ENCODE data around the gene FAM47C.
"Not testable (repeated sequence)": the region's sequence is repeated elsewhere in the genome, so short reads cannot be mapped to it uniquely, and the experiment has no call there.

Gene FAM47C

GRCh38 chrX:37008182-37008581 lies at the start of gene FAM47C:
TSS of gene FAM47C (plus strand) at chrX:37008366. CDS start at chrX:37008411, 45 bp downstream.
- not testable (repeated sequence) for DNase-seq

- no peak for DNase-seq
Measured at GRCh38 chrX:36961590-36961989, 46.6 kb upstream of the FAM47C start.

- DNase-seq: no peak
Measured at GRCh38 chrX:36963069-36963808, 44.9 kb upstream of the FAM47C start.

- no peak for DNase-seq
Measured at GRCh38 chrX:36963852-36964251, 44.3 kb upstream of the FAM47C start.

- DNase-seq: no peak
Measured at GRCh38 chrX:36973575-36973974, 34.6 kb upstream of the FAM47C start.

GRCh38 chrX:36974911-36975310 lies 33.3 kb upstream of the FAM47C start:
- DNase-seq: no peak

GRCh38 chrX:36978886-36979285 lies 29.3 kb upstream of the FAM47C start:
- DNase-seq: no peak

- no peak for DNase-seq
Measured at GRCh38 chrX:36983831-36984230, 24.3 kb upstream of the FAM47C start.

GRCh38 chrX:36985416-36986209 lies 22.6 kb upstream of the FAM47C start:
- not testable (repeated sequence) for DNase-seq

GRCh38 chrX:36986231-36986630 lies 21.9 kb upstream of the FAM47C start:
- DNase-seq: no peak

- not testable (repeated sequence) for DNase-seq
Measured at GRCh38 chrX:36987212-36987611, 21.0 kb upstream of the FAM47C start.

GRCh38 chrX:37000140-37000539 lies 8.0 kb upstream of the FAM47C start:
- no peak for DNase-seq

GRCh38 chrX:37010496-37010895 lies 2.3 kb downstream of the FAM47C start:
- DNase-seq: no peak

GRCh38 chrX:37034260-37034659 lies 26.1 kb downstream of the FAM47C start:
- not testable (repeated sequence) for DNase-seq

GRCh38 chrX:37036674-37037220 lies 28.6 kb downstream of the FAM47C start:
- DNase-seq: not testable (repeated sequence)

GRCh38 chrX:37038814-37039213 lies 30.6 kb downstream of the FAM47C start:
- not testable (repeated sequence) for DNase-seq

GRCh38 chrX:37042956-37043885 lies 35.1 kb downstream of the FAM47C start:
- DNase-seq: not testable (repeated sequence)

- no peak for DNase-seq
Measured at GRCh38 chrX:37047776-37048175, 39.6 kb downstream of the FAM47C start.

- DNase-seq: not testable (repeated sequence)
Measured at GRCh38 chrX:37057572-37057971, 49.4 kb downstream of the FAM47C start.

GRCh38 chrX:37060999-37061398 lies 52.8 kb downstream of the FAM47C start:
- DNase-seq: no peak

Data from stimulated activated CD4-positive, alpha-beta T cell treated with anti-CD3 and anti-CD28 coated beads, Interleukin-12 subunit alpha, Interleukin-12 subunit beta, amount 100 ng/mL, for 4 hours (primary cell).